Peyer's patch (tissue), 4 donors: ENCODE results near the gene SLC7A6.

ENCODE experiments used
- CTCF ChIP-seq, 6 experiments: fragments of 450-650 bp in 4 of 6; fragments of 200-600 bp in 2 of 6; sonication (generic) in 1 of 6; IDR thresholded peaks; one replicate each; pipeline ENCODE4 v1.5.1; 2017 to 2019; ENCODE audit warnings: antibody characterized with exemption in 6 of 6, mild to moderate bottlenecking in 3 of 6, moderate library complexity in 1 of 6
- POLR2A ChIP-seq, 2 donors: fragments of 450-650 bp; IDR thresholded peaks; one replicate each; pipeline ENCODE4 v1.5.1; 2017; ENCODE audit warnings: antibody characterized with exemption in 2 of 2, mild to moderate bottlenecking in 2 of 2, moderate library complexity in 2 of 2

DNA sequence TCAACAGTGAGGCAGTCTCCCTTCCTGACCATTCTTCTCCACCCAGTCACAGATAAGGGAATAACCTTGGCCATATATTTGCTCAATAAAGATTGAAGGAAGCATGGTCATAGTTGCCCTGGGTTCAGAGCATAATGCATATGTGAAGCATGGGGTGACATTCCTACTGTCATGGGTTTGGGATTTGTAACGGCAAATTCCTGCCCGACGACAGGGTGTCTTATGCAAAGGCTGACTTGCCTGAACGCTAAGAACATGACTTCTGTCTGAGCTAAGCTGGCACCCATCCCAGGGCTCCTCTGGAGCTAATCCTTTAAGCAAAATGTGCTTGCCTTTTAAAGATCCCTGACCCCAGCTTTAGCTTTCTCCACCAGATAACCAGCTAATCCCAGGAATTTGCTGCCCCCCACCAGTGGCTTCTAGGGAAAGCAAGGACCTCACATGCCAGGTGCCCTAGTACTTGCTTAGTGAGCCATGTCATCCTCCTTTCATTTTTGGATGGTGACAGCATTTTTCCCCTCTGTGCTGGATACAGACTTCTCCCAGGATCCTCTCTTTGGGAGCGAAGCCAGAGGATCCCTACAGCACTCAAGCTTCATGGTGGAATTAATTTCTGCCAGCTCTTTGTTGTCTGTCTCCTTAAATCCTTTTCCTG lies 34.7 kb downstream of the SLC7A6 start:
- TF ChIP-seq CTCF (IDR thresholded peaks at IDR 0.05) (no peak), POLR2A (IDR thresholded peaks at IDR 0.05) (no peak)
